DMS53 treated with DMSO at 0.1 percent for 48 hours (cell line): ENCODE measurements around the gene FUS.
"Not testable (repeated sequence)": the region's sequence is repeated elsewhere in the genome, so short reads cannot be mapped to it uniquely, and the experiment has no call there.

Source experiments
- DNase-seq: peaks from one replicate; lab custom pipeline; 2025; ENCODE audit not compliant: unreplicated experiment; lab: John Stamatoyannopoulos, UW

The FUS gene

DNA sequence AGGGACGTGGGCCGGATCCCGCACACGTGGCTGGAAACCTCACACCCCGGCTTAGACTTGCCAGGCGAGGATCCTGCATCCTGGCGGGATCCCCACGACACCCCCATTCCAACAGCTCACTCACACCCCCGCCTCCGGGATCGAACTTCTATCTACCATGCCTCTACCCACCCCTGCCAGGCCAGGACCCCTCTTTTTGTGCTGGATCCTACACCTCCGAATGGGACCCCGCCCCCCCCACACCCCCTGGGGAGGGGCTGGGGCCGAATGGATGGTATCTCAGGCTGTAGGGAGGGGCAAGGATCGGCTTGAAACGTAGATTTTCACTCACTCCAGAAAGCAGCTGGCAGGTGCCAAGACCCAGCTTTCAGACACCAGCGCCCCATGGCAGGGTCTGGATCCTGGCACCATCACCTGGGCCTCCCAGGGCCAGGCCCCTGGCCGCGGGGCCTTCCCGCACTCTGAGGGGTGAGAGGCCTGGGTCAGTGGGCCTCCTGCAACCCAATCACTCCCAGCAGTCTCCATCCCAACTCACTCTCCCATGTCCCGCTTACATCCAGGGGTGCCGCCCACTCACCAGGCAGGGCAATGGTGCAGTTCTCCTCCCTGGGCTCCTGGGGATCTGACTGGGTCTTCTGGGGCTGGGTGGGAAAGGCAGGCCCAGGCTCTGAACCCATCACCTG is 36.8 kb upstream of the FUS start:
- no peak for DNase-seq

DNA sequence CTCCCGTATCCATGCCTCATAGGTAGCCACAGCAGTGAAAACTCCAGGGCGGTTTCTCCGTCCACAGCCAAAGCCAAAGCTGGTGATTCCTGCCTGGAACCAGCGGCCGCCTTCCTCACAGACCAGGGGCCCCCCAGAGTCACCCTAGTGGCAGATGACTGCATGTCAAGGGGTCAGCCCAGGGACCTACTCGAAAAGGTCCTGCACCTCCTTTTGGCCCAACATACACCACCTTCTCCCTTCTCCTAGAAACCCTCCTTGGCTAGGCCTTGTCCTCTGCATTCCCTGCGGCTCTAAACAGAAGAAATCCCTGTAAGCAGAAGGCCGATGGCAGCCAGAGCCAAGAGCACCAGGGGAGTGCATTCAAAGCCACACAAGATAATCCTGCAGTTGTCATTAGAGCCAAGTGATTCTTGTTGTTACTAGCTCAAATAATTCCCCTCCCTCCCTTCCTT is 36.2 kb upstream of the FUS start:
- no peak for DNase-seq

DNA sequence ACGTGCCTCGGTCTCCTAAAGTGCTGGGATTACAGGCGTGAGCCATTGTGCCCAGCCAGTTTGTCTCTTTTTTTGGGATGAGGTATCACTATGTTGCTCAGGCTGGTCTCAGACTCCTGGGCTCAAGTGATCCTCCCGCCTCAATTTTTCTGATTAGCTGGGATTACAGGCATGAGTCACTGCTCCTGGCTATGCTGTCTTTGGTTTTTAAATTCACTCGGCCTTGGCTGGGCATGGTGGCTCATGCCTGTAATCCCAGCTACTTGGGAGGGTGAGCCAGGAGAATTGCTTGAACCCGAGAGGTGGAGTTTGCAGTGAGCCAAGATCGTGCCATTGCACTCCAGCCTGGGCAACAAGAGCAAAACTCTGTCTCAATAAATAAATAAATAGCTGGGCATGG is 35.5 kb upstream of the FUS start:
- not testable (repeated sequence) for DNase-seq

DNA sequence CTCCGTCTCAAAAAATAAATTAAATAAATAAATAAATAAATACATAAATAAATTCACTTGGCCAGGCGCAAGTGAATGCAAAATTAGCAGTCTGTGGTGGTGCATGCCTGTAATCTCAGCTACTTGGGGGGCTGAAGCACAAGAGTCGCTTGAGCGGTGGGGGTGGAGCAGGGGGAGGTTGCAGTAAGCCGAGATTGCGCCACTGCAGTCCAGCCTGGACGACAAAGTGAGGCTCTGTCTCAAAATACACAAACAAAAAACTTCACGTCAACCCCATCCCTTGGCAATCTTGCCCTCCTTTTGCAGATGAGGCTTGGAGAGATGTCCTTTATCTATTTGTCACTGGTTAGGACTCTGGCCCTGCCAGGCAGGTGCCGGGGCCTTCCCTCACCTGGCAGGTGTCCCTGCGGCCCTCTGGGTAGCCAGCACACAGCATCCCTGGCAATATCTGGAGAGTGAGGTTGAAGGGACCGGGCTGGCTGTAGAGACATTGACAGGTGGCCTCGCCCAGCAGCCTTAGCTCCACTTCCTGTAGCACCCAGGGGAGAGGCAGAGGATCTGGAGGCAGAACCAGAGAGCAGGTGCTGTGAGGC is 34.4 kb upstream of the FUS start:
- peak; percentile 38 for DNase-seq

DNA sequence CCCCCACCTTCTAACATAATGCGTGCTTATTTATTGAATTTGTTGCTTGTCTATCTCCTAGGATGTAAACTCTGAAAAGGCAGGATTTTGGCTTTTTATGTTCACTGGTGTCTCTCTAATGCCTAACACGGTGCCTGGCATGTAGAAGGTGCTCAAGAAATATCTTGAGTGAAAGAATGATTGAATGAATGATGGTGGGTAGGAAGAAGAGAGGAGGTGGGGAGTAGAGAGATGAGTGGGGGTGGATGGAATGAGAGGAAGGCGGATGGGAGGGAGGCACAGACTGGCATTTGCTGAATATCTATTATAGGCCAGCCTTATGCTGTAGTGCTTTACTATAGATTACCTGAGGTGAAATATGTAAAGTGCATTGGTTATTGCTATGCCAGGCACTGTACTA is 32.4 kb upstream of the FUS start:
- DNase-seq = no peak

DNA sequence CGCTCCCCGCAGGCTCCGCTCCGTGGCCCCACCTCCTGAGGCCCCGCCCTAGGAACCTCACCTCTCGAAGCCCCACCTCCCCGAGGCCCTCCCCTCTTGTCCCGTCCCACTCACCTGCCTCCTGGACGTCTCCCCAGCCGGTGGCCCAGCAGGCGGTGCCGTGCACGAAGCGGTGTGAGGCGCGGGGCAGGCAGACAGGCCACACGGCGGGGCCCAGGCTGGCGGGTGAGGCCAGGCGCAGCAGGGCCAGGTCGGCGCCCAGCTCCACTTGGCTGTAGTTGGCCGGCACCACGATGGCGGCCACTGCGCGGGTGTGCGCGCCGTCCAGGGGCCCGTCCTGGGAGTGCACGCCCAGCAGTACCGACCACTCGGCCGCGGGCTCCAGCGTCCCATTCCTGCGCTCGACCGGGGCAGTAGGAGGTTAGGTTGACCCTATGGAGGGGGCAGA is 31.6 kb upstream of the FUS start:
- DNase-seq = no peak

DNA sequence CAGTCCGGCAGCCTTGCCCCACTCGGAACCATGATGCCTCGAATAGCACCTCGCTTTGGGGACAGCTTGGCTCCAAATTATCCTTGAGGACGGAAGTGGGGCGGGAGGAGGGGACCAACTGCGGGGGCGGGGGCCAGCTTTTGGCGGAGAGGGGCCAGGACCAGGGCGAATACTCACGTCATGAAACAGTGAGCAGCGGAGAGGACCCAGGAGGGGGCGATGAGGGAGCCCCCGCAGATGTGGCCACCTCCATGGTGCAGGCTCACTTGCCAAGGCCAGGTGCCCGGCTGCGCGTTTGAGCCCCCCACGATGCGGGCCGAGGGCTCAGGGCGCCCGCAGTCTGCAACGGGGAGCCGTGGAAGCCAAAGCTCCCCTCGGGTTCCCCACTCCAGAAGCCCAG is 31.0 kb upstream of the FUS start:
- DNase-seq = no peak

DNA sequence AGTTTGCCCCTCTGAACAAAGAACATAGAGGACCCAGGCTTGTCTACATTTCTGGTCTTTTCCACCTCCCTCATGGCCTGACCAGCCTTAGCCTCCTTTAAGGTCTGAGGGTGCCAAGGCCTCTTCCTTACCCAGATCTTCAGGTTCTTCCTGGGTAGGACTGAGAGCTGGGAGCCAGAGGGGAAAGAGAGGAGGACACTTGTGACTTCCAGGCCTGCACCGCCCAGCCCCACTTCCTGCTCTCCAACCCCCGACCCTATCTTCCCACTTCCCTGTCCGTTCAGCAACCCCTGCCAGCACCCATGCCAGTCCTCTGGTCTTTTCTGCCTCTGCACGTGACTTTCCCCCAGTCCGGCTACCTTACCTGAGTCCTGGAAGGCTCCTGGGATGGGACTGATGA is 30.6 kb upstream of the FUS start:
- no peak for DNase-seq

DNA sequence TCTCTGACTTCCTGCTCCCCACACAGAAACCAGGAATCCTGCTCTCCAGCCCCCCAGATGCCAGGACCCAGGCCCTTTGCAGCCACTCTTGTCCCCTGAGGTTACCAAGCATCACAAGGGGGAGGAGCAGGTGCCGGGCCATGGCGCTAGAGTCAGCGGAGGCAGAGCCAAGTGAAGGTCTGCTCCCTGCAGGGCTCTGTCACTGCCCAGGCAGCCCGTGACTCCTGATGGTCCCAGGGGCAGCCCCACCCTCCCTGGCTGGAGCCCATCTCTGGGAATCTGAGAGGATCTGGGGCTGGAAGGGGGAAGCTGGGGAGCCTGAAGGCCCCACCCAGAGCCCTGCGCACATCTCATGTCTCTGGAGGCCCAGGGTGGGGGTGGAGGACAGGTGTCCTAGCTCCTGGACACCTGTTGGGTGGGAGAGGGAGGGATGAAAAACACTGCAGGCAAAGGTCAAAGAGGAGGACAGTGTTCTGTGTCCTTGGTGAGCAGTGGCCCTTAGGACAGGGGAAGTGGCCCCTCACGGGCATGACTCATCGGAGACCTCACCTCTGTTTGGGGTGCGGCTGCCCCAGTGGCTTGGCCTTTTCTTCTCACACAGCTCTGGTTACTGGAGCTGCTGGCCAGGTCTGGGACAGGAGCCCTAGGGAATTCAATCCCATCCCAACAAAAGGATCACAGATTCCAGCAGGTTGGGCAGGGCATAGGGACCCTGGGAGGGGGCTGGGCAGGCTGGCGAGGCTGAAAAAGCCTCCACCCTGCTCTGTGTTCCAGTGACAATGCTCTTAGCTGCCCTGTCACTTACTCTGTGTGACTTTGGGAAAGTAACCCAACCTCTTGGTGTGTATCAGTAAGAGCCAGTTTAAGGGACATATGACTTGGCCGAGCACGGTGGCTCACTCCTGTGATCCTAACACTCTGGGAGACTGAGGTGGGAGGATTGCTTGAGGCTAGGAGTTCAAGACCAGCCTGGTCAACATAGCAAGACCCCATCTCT is 29.7 kb upstream of the FUS start, which contains the start of gene PRSS36:
TSS of gene PRSS36 (minus strand) at position 173 of the 997 bp plus-strand sequence. CDS start at position 142, 31 bp downstream.
- DNase-seq = no peak

DNA sequence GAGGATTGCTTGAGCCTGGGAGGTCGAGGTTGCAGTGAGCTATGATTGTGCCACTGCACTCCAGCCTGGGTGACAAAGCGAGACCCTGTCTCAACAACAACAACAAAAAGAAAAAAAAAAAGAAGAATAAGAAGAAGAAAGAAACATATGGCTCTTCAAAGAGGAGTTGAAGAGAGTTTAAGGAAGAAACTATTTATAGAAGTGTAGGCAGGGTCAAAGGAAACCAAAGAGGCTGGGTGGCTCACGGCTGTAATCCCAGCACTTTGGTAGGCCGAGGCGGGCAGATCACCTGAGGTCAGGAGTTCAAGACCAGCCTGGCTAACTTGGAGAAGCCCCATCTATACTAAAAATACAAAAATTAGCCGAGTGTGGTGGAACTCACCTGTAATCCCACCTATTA is 29.0 kb upstream of the FUS start:
- not testable (repeated sequence) for DNase-seq

DNA sequence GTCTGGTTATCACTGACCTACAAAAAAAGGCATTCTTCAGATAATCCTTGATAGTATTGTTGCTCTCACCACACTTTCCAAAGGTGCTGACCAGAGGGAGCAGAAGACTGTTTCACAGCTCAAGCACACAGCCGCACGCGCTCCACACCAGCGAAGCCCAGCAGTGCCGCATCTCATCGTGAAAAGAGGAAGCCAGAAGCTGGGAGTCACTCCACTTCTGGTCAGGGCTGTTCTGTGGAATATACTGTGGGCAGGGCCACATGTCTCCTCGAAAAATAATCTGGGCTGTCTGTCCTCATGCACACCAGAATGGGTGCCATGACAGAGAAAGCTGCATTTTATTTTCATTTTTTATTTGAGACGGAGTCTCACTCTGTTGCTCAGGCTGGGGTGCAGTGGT is 22.8 kb upstream of the FUS start:
- DNase-seq = no peak

DNA sequence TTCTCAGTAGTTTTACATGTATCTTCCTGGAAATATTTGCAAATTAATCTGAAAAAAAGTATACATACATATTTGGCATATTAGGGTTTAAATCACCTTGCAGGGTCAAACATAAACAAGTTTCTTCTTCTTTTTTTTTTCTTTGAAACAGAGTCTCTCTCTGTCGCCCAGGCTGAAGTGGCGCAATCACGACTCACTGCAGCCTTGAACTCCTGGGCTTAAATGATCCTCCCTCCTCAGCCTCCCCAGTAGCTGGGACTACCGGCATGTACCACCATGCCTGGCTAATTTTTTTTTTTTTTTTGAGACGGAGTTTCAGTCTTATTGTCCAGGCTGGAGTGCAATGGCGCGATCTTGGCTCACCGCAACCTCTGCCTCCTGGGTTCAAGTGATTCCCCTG is 12.6 kb upstream of the FUS start:
- no peak for DNase-seq

DNA sequence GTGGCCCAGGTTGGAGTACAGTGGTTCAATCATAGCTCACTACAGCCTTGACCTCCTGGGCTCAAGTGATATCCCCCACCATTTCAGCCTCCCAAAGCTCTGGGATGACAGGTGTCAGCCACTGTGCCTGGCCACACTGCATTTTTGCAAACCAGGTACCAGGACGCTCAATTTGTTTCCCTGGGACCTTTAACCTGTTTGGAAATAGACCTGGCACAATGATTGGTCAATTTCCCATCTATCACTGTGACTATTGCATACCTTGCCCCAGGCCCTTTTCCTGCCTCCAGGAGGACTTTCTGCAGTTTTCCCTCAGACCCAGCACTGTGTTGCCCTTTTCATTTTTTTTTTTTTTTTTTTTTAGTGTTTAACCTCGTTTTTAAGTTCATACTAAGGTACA is 11.1 kb upstream of the FUS start:
- DNase-seq = no peak

DNA sequence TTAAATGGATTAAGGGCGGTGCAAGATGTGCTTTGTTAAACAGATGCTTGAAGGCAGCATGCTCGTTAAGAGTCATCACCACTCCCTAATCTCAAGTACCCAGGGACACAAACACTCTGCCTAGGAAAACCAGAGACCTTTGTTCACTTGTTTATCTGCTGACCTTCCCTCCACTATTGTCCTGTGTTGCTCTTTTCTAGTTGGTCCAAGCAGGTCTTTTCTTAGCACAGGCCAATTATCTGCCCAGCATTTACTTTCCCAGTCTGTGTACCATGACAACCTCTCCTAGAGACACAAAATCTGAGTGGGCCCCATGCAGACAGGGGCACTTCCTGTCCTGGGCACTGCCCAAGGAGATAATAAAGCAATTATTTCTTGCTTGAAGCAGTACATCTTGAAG is 9.9 kb upstream of the FUS start:
- DNase-seq = not testable (repeated sequence)

DNA sequence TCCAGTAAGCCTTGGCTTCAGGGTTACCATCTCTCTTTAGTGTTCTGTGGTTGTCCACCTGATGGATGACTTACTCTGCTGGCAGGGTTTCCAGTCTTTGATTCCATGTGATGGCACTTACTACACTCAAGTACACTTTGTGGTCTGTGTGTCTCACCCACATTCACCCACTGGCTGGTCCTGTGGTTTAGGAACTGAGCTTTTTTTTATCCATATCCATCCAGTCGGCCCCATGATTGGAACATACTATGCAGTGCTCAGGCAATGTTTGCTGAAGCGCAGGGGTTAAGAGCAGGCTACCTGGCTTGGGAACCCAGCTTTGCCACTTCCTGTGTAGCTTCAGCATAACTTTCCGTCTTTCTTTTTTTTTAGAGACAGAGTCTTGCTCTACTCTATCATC is 2.8 kb upstream of the FUS start:
- DNase-seq = peak; percentile 5

DNA sequence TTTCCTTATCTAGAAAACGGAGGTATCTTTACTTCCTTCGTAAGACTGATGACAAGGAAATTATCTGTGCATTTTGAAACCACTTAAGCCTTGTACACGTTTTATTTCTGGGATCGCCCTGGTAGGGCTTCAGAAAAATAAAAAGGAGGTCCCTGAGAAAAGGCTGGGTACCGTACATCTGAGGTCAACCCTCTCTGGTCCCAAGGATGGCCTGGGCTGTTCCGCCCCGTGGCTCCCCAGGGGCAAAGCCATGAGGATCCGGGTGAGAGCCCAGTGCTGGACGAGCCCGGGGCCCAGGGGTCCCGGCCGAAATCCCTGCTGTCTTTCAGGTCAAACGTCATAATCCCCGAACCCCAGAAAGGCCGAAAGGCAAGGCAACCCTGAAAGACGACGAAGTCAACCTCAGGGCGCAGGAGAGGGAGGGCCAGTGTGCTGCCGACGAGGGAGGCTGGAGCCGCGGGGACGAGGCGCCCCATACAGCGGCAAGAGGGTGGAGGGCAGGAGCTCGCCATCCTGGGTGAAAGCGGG is 656 bp upstream of the FUS start:
- no peak for DNase-seq

DNA sequence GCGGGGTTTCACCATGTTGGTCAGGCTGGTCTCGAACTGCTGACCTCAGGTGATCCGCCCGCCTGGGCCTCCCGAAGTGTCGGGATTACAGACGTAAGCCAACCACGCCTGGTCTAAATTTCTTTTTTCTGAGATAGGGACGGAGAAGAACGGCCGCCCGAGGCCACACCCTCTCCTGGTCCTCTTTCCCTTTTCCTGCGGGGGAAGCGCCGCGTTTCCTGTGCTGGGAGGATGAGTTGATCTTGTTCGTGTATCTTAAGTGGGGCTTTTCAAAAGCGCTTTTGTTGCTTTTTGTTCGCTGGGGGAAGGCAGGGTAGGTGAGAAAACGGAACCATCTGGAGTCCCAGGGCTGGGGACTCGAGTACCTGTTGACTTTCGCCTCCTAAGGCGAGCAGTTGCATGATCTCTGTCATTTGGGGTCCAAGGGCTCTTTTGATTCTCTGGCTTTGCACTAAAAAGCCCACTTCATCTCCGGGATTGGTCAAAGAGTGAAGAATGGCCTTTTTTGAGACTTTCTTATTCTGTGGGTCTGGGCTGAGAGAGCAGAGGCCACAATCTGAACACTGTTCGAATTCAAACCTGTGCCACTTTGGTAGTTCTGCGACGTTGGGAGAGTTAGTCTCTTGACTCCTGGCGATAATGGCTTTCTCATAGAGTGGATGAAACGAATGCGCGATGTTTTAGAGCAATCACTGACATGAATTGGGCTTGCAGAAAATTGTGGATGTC is 1.3 kb downstream of the FUS start:
- no peak for DNase-seq

DNA sequence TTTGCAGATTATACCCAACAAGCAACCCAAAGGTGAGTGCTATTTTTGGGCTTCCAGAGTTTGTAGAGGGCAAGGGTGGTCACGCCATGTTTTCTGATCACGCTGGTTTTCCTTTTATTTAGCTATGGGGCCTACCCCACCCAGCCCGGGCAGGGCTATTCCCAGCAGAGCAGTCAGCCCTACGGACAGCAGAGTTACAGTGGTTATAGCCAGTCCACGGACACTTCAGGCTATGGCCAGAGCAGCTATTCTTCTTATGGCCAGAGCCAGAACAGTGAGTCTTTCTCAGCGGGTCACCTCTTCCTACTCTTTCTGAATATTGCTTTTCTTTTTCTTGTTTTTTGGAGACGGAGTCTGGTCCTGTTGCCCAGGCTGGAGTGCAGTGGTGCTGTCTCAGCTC is 2.5 kb downstream of the FUS start:
- no peak for DNase-seq

DNA sequence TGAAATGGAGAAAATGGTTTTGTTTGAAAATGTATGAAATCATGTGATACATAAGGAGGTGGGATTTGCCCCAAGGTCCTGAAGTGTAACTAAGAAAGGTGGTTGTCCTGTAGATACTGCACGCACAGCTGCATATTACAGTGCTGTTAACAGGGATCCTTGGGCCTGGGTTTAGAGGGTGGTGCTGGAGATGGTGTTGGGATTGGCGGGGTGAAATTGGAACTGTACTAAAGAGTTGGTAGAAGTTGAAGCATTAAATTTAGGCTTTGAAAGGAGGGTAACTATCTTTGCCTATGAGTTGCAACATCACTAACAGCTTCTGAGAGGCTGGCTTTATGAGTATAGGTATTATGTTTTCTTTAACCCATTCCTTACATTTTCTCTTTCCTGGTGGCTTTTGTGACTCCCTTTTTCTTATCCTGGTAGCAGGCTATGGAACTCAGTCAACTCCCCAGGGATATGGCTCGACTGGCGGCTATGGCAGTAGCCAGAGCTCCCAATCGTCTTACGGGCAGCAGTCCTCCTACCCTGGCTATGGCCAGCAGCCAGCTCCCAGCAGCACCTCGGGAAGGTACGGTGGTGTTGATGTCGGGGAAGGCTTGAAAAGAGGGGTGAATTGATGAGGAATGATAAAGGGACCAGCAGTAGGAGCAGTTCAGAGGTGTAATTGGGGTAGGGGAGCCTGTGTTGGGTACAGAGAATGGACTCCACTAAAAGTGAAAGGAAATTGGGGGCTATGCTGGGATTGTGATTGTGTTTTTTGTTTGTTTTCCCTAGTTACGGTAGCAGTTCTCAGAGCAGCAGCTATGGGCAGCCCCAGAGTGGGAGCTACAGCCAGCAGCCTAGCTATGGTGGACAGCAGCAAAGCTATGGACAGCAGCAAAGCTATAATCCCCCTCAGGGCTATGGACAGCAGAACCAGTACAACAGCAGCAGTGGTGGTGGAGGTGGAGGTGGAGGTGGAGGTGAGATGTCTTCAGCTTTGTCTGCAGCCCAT is 3.8 kb downstream of the FUS start:
- DNase-seq = no peak

DNA sequence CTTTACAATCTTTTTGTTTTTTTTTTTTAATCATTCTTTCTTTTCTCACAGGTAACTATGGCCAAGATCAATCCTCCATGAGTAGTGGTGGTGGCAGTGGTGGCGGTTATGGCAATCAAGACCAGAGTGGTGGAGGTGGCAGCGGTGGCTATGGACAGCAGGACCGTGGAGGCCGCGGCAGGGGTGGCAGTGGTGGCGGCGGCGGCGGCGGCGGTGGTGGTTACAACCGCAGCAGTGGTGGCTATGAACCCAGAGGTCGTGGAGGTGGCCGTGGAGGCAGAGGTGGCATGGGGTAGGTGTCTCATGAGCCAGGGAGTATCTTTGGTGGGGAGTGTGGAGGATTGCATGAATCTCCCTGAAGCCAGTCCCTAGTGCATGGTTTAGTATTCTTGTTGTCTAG is 4.9 kb downstream of the FUS start:
- no peak for DNase-seq
